GM12878 (cell line): ENCODE measurements around the gene CD8B.

Experiments
- BRCA1 ChIP-seq: IDR thresholded peaks from 2 replicates; pipeline ENCODE4 v1.6.1; 2011; ENCODE audit warnings: low read depth, low read length, improper control_type of control experiment
- EP300 ChIP-seq, 2 experiments: fragments of 150-350 bp in 1 of 2; IDR thresholded peaks; 2 replicates each; pipeline ENCODE4 v1.6.1; 2011 to 2012; ENCODE audit warnings: low read depth in 2 of 2, low read length in 2 of 2, borderline replicate concordance in 1 of 2, improper control_type of control experiment in 1 of 2, inconsistent platforms in 1 of 2; ENCODE audit not compliant: control insufficient read depth in 1 of 2
- EZH2 ChIP-seq: IDR thresholded peaks from 2 replicates; pipeline ENCODE4 v1.6.1; 2012; ENCODE audit warnings: low read depth, mild to moderate bottlenecking, control low read depth, inconsistent platforms, low read length, borderline replicate concordance; ENCODE audit not compliant: control insufficient read depth
- JUNB ChIP-seq: IDR thresholded peaks from 2 replicates; pipeline ENCODE4 v1.6.1; 2016; ENCODE audit warnings: antibody characterized with exemption, mild to moderate bottlenecking
- TCF12 ChIP-seq: IDR thresholded peaks from 2 replicates; pipeline ENCODE4 v1.6.1; 2011; ENCODE audit warnings: low read depth, mild to moderate bottlenecking, low read length
- TF ChIP-seq, protein P1 (sequence below): IDR thresholded peaks from 2 replicates; pipeline ENCODE4 v1.6.1; 2011; ENCODE audit warnings: borderline replicate concordance, low read depth, mild to moderate bottlenecking, moderate library complexity, low read length; ENCODE audit not compliant: insufficient read depth, poor library complexity, severe bottlenecking
- TF ChIP-seq, protein P2 (sequence below), 3 experiments: IDR thresholded peaks in 2 of 3; conservative IDR thresholded peaks in 1 of 3; 2 replicates each; pipeline ENCODE4 v1.5.1; 2011; ENCODE audit warnings: low read depth in 3 of 3, low read length in 3 of 3, mild to moderate bottlenecking in 3 of 3, control low read depth in 2 of 3, moderate library complexity in 2 of 3, inconsistent platforms in 1 of 3, mixed read lengths in 1 of 3; ENCODE audit not compliant: control insufficient read depth in 2 of 3, insufficient read depth in 1 of 3; ENCODE audit errors: extremely low read depth in 1 of 3

DNA sequence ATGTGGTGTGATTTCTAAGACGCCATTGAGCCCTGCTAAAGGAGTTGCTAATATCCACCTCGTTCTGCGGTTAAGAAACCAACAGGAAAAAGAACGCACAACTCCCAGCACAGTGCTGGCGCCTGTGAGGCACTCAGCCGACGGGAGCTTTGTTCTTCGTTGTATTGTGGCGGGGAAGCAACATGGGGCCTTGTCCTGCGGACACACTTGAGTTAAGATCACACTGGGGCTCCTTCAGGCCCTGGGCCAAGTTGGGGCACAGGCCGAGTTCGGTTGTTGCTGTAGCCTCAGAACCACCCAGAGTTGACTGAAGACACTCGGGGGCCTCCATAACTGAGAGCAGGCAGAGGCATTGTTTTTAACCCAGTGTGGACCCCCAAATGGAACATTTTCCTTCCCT is 40.4 kb downstream of the CD8B start:
- TF ChIP-seq TCF12 = no peak
- TF ChIP-seq BRCA1 = no peak
- no peak for TF ChIP-seq EP300 (IDR thresholded peaks at IDR 0.05; ENCODE audit: borderline replicate concordance in 1 of 2, control insufficient read depth in 1 of 2, low read depth in 2 of 2, low read length in 2 of 2)
- TF ChIP-seq JUNB = no peak
- TF ChIP-seq, protein P1, sequence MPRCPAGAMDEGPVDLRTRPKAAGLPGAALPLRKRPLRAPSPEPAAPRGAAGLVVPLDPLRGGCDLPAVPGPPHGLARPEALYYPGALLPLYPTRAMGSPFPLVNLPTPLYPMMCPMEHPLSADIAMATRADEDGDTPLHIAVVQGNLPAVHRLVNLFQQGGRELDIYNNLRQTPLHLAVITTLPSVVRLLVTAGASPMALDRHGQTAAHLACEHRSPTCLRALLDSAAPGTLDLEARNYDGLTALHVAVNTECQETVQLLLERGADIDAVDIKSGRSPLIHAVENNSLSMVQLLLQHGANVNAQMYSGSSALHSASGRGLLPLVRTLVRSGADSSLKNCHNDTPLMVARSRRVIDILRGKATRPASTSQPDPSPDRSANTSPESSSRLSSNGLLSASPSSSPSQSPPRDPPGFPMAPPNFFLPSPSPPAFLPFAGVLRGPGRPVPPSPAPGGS = no peak
- TF ChIP-seq, protein P2, sequence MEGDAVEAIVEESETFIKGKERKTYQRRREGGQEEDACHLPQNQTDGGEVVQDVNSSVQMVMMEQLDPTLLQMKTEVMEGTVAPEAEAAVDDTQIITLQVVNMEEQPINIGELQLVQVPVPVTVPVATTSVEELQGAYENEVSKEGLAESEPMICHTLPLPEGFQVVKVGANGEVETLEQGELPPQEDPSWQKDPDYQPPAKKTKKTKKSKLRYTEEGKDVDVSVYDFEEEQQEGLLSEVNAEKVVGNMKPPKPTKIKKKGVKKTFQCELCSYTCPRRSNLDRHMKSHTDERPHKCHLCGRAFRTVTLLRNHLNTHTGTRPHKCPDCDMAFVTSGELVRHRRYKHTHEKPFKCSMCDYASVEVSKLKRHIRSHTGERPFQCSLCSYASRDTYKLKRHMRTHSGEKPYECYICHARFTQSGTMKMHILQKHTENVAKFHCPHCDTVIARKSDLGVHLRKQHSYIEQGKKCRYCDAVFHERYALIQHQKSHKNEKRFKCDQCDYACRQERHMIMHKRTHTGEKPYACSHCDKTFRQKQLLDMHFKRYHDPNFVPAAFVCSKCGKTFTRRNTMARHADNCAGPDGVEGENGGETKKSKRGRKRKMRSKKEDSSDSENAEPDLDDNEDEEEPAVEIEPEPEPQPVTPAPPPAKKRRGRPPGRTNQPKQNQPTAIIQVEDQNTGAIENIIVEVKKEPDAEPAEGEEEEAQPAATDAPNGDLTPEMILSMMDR (IDR thresholded peaks at IDR 0.05 in 2 of 3, conservative IDR thresholded peaks at IDR 0.05 in 1 of 3; ENCODE audit: control insufficient read depth in 2 of 3, extremely low read depth in 1 of 3, insufficient read depth in 1 of 3, low read depth in 3 of 3, low read length in 3 of 3) = no peak
- no peak for TF ChIP-seq EZH2
